HepG2 (cell line): Measurements from ENCODE around the gene PRR35. TPM values are rescaled to one million over a fixed set of nuclear protein-coding genes. Genes with fewer than 3 reads are reported as not detected.

ENCODE experiments used
- CHD2 ChIP-seq: IDR thresholded peaks from 2 replicates; pipeline ENCODE4 v1.6.1; 2011; ENCODE audit warnings: low read depth, low read length, improper control_type of control experiment
- CREB3 ChIP-seq: sonication (generic); formaldehyde crosslinking; IDR thresholded peaks from 2 replicates; pipeline ENCODE4 v1.5.0; 2020; ENCODE audit warnings: missing genetic modification reagents
- HDAC1 ChIP-seq: sonication (generic); formaldehyde crosslinking; IDR thresholded peaks from 2 replicates; pipeline ENCODE4 v1.5.1; 2020; ENCODE audit warnings: mild to moderate bottlenecking, missing genetic modification reagents
- KLF15 ChIP-seq: sonication (generic); formaldehyde crosslinking; IDR thresholded peaks from 2 replicates; pipeline ENCODE4 v1.8.1; 2023; ENCODE audit warnings: borderline replicate concordance, mild to moderate bottlenecking, inconsistent platforms, missing genetic modification reagents, mixed read lengths
- MAFG ChIP-seq: sonication (generic); formaldehyde crosslinking; IDR thresholded peaks from 2 replicates; pipeline ENCODE4 v1.5.1; 2020; ENCODE audit warnings: mild to moderate bottlenecking, missing genetic modification reagents
- MXD1 ChIP-seq: sonication (generic); formaldehyde crosslinking; IDR thresholded peaks from 2 replicates; pipeline ENCODE4 v1.4.0; 2020; ENCODE audit warnings: mild to moderate bottlenecking, missing genetic modification reagents
- NFE2 ChIP-seq: sonication (generic); formaldehyde crosslinking; IDR thresholded peaks from 2 replicates; pipeline ENCODE4 v1.4.0; 2020; ENCODE audit warnings: missing genetic modification reagents
- ZMYM2 ChIP-seq: sonication (generic); formaldehyde crosslinking; IDR thresholded peaks from 2 replicates; pipeline ENCODE4 v1.8.0; 2022; ENCODE audit warnings: mild to moderate bottlenecking, missing genetic modification reagents
- ZNF335 ChIP-seq: sonication (generic); formaldehyde crosslinking; IDR thresholded peaks from 2 replicates; pipeline ENCODE4 v1.4.0; 2020; ENCODE audit warnings: missing genetic modification reagents
- ZNF337 ChIP-seq: sonication (generic); formaldehyde crosslinking; IDR thresholded peaks from 2 replicates; pipeline ENCODE4 v1.5.1; 2020; ENCODE audit warnings: missing genetic modification reagents, low read depth, mild to moderate bottlenecking, borderline replicate concordance
- ZNF33B ChIP-seq: sonication (generic); formaldehyde crosslinking; IDR thresholded peaks from 2 replicates; pipeline ENCODE4 v1.5.1; 2020; ENCODE audit warnings: mild to moderate bottlenecking, missing genetic modification reagents
- ZNF737 ChIP-seq: sonication (generic); formaldehyde crosslinking; IDR thresholded peaks from 2 replicates; pipeline ENCODE4 v1.5.0; 2020; ENCODE audit warnings: missing genetic modification reagents, mild to moderate bottlenecking, borderline replicate concordance
- ZNF780A ChIP-seq: sonication (generic); formaldehyde crosslinking; IDR thresholded peaks from 2 replicates; pipeline ENCODE4 v1.8.0; 2022; ENCODE audit warnings: mild to moderate bottlenecking, missing genetic modification reagents, moderate library complexity
- ZUFSP ChIP-seq: sonication (generic); formaldehyde crosslinking; IDR thresholded peaks from 2 replicates; pipeline ENCODE4 v1.9.0; 2021; ENCODE audit warnings: missing genetic modification reagents, mild to moderate bottlenecking, borderline replicate concordance
- polyA plus RNA-seq, 8 experiments: library from polyadenylated mRNA; depleted of rRNA in 3 of 8; stranded (reverse) in 7 of 8; unstranded in 1 of 8; fragments of >200 nt; fragmentation: Illumina TruSeq in 4 of 8; extraction: Trizol in 4 of 8; gene quantifications; 2 replicates each; pipeline versions ENCODE4 v1.2.1 to v1.2.3, GENCODE V29; 2011 to 2016; ENCODE audit warnings: low read depth in 4 of 8, missing spikeins in 1 of 8, mixed read lengths in 1 of 8; ENCODE audit not compliant: insufficient read depth in 1 of 8
- total RNA-seq, 5 experiments: library from RNA; depleted of rRNA; stranded (reverse); fragments of >200 nt; fragmentation: Illumina TruSeq; extraction: Trizol; gene quantifications; 2 replicates each; pipeline ENCODE4 v1.2.3, GENCODE V29; 2016; ENCODE audit warnings: low read depth in 1 of 5
- TF ChIP-seq, protein P1 (sequence below): sonication (generic); formaldehyde crosslinking; IDR thresholded peaks from 2 replicates; pipeline ENCODE4 v1.5.1; 2020; ENCODE audit warnings: mild to moderate bottlenecking, missing genetic modification reagents, borderline replicate concordance
- TF ChIP-seq, protein P2 (sequence below): sonication (generic); formaldehyde crosslinking; IDR thresholded peaks from 2 replicates; pipeline ENCODE4 v1.4.0; 2020; ENCODE audit warnings: missing genetic modification reagents
- TF ChIP-seq, protein P3 (sequence below): sonication (generic); formaldehyde crosslinking; IDR thresholded peaks from 2 replicates; pipeline ENCODE4 v1.4.0; 2020; ENCODE audit warnings: missing genetic modification reagents, borderline replicate concordance
- TF ChIP-seq, protein P4 (sequence below): sonication (generic); formaldehyde crosslinking; conservative IDR thresholded peaks from 2 replicates; pipeline ENCODE4 v1.4.0; 2020; ENCODE audit warnings: missing genetic modification reagents

The PRR35 gene
- total and polyA plus RNA-seq, 2 of the 13 experiments (the other 11 are each of a cell fraction or from before 2014, with no cell fraction given): 0.07 to 0.16 TPM

- TF ChIP-seq NFE2 (CRISPR knock-in tag) (no peak), CREB3 (CRISPR knock-in tag) (no peak), KLF15 (no peak), ZUFSP (CRISPR knock-in tag) (no peak), ZNF780A (CRISPR knock-in tag) (no peak), ZNF737 (no peak), ZNF335 (CRISPR knock-in tag) (peak; percentile 27; the same call in 1 of the 2 replicates), ZNF337 (no peak), ZMYM2 (CRISPR knock-in tag) (no peak), HDAC1 (CRISPR knock-in tag) (peak; percentile 30), CHD2 (no peak), MXD1 (CRISPR knock-in tag) (no peak), ZNF33B (CRISPR knock-in tag) (no peak), MAFG (CRISPR knock-in tag) (no peak)
- TF ChIP-seq, protein P1, sequence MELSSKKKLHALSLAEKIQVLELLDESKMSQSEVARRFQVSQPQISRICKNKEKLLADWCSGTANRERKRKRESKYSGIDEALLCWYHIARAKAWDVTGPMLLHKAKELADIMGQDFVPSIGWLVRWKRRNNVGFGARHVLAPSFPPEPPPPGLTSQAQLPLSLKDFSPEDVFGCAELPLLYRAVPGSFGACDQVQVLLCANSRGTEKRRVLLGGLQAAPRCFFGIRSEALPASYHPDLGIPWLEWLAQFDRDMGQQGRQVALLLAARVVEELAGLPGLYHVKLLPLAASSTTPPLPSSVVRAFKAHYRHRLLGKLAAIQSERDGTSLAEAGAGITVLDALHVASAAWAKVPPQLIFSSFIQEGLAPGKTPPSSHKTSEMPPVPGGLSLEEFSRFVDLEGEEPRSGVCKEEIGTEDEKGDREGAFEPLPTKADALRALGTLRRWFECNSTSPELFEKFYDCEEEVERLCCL: no peak
- TF ChIP-seq, protein P2, sequence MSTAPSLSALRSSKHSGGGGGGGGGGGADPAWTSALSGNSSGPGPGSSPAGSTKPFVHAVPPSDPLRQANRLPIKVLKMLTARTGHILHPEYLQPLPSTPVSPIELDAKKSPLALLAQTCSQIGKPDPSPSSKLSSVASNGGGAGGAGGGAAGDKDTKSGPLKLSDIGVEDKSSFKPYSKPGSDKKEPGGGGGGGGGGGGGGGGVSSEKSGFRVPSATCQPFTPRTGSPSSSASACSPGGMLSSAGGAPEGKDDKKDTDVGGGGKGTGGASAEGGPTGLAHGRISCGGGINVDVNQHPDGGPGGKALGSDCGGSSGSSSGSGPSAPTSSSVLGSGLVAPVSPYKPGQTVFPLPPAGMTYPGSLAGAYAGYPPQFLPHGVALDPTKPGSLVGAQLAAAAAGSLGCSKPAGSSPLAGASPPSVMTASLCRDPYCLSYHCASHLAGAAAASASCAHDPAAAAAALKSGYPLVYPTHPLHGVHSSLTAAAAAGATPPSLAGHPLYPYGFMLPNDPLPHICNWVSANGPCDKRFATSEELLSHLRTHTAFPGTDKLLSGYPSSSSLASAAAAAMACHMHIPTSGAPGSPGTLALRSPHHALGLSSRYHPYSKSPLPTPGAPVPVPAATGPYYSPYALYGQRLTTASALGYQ: peak; percentile 8; the same call in 1 of the 2 replicates
- TF ChIP-seq, protein P3, sequence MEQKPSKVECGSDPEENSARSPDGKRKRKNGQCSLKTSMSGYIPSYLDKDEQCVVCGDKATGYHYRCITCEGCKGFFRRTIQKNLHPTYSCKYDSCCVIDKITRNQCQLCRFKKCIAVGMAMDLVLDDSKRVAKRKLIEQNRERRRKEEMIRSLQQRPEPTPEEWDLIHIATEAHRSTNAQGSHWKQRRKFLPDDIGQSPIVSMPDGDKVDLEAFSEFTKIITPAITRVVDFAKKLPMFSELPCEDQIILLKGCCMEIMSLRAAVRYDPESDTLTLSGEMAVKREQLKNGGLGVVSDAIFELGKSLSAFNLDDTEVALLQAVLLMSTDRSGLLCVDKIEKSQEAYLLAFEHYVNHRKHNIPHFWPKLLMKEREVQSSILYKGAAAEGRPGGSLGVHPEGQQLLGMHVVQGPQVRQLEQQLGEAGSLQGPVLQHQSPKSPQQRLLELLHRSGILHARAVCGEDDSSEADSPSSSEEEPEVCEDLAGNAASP (CRISPR knock-in tag): peak; percentile 54; the same call in 1 of the 2 replicates
- TF ChIP-seq, protein P4, sequence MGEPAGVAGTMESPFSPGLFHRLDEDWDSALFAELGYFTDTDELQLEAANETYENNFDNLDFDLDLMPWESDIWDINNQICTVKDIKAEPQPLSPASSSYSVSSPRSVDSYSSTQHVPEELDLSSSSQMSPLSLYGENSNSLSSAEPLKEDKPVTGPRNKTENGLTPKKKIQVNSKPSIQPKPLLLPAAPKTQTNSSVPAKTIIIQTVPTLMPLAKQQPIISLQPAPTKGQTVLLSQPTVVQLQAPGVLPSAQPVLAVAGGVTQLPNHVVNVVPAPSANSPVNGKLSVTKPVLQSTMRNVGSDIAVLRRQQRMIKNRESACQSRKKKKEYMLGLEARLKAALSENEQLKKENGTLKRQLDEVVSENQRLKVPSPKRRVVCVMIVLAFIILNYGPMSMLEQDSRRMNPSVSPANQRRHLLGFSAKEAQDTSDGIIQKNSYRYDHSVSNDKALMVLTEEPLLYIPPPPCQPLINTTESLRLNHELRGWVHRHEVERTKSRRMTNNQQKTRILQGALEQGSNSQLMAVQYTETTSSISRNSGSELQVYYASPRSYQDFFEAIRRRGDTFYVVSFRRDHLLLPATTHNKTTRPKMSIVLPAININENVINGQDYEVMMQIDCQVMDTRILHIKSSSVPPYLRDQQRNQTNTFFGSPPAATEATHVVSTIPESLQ (CRISPR knock-in tag): no peak
Measured at GRCh38 chr16:528111-529011, 31.8 kb upstream of the PRR35 start (continued).
